Urothelium cell line (cell line): Measurements from ENCODE around the gene CORO7.

Source experiments
- DNase-seq: peaks from one replicate; pipeline ENCODE4 v3.0.0; 2011; ENCODE audit warnings: low spot score, mixed read lengths
- FAIRE-seq: peaks from 2 replicates; lab custom pipeline; 2011; peaks lifted over from hg19 to GRCh38; lab: Jason Lieb, UNC

The CORO7 gene

DNA sequence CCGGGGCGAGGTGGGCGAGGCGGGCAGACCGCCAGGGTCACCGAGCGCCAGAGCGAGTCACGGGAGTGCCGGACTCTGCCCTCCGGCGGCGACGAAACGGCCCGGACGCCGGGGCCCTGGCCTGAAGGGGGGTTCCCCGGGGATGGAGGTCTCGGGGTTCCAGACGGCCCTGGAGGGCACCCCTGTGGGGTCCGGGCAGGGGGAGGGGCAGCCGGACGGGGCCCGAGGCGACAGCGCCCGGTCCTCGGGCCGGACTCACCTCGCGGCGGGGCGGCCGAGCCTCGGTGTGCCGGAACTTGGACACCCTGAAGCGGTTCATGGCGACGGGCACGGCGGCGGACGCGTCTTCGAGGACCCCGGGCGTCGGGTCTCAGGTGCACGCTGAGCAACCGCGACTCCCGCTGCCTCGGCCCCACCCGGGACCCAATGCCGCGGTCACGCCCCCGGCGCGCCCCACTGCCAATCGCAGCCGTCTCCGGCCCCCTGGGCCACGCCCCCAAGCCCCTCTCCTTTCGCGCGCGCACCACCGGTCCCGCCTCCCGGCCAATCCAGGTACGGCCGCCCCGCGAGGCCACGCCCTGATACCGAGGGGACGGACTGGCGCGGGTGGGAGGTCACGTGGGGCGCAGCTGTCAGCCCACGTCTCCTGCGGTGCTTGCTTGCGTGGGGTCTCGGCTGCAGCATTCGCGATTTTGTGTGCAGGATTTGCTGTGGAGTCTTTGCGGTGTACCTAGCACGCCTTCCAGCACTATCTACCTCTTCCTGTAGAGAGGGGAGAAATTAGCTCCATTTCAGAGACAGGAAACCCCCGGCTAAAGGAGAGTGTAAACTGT lies at the start of gene CORO7:
Gene CORO7, minus strand, starts transcription at position 397 of the 833 bp plus-strand sequence. Its CDS starts 78 bp downstream, at position 319.
- peak; percentile 97 for FAIRE-seq
- peak; percentile 99 for DNase-seq

GRCh38 chr16:4463522-4464163 lies 47.2 kb upstream of the CORO7 start:
- FAIRE-seq, result no peak
- peak; percentile 20 for DNase-seq

DNA sequence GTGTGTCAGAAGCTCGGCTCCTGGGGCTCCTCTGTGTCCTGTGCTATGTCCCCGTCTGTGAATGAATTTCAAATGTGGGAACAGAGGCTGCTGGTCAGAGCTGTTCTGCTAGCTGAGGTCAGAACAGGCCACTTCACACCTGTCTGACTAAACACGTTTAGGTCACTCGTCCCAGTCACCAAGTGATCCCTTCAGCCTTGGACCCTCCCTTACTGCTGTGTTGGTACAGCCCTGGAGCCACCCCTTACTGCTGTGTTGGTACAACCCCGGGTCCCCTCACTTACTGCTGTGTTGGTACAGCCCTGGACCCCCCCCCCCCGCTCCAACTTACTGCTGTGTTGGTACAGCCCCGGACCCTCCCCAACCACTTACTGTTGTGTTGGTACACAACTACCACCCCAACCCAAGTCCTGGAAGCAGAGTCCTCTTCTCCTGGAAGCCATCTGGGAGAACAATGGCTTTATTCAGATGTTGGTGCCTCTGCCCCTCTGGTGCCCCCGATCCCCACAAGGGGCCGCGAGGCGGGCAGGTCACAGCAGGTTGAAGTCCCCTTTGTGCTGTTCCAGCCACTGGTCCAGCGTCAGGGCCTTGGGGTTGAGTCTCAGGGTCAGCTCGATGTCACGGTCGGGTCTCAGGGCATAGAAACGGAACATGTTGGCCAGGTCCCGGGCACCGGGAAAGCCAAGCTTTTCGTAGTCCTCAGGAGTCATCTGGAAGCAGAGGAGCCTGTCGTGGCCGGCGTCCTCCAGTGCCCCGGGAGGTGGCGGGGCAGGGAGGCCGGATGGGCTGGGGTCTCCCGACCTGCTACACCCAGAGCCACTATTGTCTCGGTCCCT lies 45.1 kb upstream of the CORO7 start:
- FAIRE-seq (no peak), DNase-seq (no peak)

GRCh38 chr16:4460936-4461249 lies 44.5 kb upstream of the CORO7 start:
- FAIRE-seq (no peak), DNase-seq (no peak)

GRCh38 chr16:4455951-4456350 lies 39.6 kb upstream of the CORO7 start:
- FAIRE-seq (no peak), DNase-seq (no peak)

GRCh38 chr16:4455081-4455480 lies 38.7 kb upstream of the CORO7 start:
- DNase-seq (no peak), FAIRE-seq (no peak)

GRCh38 chr16:4454623-4455022 lies 38.2 kb upstream of the CORO7 start:
- DNase-seq (peak; percentile 20), FAIRE-seq (no peak)

DNA sequence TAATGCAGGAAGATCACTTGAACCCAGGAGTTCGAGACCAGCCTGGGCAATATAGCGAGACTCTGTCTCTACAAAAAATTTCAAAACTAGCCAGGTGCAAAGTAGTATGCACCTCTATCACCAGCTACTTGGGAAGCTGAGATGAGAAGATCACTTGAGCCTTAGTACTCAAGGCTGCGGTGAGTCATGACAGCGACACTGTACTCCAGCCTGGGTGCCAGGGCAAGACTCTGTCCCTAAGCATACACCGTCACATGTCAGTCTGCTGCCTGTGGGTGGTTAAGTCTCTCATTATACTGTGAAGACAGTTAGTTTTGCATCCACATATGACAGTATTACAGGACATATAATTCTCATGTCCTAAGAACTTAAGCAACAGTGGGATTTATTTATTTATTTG lies 36.3 kb upstream of the CORO7 start:
- no peak for DNase-seq
- peak; percentile 50 for FAIRE-seq

GRCh38 chr16:4450931-4451519 lies 34.6 kb upstream of the CORO7 start:
- no peak for DNase-seq
- FAIRE-seq, result no peak

DNA sequence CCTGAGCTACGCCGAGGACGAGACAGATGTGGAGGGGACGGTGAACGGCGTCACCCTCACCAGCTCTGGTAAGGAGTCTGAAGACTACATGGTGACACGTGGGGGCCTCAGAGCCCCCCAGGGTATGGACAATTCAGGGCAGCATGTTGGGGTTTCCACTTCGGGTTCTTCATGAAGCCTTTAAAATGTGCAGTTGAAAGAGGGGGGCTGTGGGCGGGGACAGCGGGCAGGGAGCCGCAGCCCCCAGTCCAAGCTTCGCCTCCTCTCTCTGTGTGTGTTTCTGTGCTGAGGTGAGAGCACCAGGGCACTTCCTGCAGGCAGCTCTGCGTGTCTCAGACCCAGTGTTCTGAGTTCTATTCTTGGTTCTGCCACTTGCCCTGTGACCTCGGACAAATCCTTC lies 34.0 kb upstream of the CORO7 start:
- DNase-seq, result no peak
- no peak for FAIRE-seq

DNA sequence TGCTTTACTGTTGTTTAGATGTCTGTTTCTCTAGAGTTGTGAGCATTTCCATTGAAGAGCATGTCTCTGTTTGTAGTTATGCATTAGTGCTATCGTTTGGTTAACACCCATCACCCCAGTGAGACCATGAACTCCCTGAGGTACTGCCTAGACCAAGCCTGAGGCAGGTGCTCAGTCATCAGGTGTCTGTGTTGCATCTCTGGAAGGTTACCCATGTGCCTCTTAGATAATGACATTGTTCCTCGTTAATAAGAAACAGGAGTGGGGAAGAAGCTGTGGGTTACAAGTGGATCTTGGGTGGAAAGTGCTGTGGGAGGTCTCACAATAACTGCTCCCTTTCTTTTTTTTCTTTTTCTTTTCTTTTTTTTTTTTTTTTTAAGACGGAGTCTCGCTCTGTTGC lies 27.6 kb upstream of the CORO7 start:
- DNase-seq (no peak), FAIRE-seq (no peak)

DNA sequence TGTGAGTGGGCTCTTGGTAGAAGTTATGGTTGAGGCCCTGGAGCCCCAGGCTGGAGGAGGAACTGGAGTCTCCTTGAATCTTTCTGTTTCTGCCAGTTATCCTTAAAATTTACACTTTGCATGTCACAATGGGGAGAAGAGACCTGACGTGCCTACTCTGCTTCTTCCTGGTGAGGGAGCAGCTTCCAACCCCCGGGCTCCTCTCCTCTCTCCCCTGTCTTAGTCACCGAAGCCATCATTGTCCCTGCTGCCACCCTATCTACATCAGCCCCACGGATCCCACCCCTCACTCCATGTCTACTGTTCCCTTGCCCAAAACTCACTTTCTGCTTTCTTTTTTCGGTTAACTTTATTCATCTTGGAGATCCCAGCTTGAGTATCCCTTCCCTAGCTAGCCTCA lies 26.9 kb upstream of the CORO7 start:
- DNase-seq (no peak), FAIRE-seq (no peak)

DNA sequence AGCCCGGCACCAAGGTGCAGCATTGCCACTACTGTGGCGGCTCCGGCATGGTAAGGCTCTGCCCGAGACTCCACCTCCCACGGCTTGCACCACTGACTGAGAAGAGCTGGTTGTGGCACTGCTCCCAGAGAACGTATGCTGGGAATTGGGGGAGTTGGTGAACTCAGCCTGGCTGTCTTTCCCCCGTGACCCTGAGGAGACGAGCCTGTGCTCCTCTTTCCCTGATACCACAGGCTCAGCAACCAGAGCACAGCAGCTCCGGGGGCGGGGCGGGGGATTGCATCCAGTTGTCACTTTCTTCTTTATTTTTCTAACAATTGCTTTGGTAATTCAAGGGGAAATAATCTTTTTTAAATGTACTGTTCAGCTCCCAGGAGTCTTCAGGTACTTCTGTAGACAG lies 26.0 kb upstream of the CORO7 start:
- DNase-seq, result no peak
- FAIRE-seq, result no peak

- FAIRE-seq, result no peak
- no peak for DNase-seq
Measured at GRCh38 chr16:4437366-4437765, 21.0 kb upstream of the CORO7 start.

- FAIRE-seq (no peak), DNase-seq (no peak)
Measured at GRCh38 chr16:4435337-4436067, 19.1 kb upstream of the CORO7 start.

DNA sequence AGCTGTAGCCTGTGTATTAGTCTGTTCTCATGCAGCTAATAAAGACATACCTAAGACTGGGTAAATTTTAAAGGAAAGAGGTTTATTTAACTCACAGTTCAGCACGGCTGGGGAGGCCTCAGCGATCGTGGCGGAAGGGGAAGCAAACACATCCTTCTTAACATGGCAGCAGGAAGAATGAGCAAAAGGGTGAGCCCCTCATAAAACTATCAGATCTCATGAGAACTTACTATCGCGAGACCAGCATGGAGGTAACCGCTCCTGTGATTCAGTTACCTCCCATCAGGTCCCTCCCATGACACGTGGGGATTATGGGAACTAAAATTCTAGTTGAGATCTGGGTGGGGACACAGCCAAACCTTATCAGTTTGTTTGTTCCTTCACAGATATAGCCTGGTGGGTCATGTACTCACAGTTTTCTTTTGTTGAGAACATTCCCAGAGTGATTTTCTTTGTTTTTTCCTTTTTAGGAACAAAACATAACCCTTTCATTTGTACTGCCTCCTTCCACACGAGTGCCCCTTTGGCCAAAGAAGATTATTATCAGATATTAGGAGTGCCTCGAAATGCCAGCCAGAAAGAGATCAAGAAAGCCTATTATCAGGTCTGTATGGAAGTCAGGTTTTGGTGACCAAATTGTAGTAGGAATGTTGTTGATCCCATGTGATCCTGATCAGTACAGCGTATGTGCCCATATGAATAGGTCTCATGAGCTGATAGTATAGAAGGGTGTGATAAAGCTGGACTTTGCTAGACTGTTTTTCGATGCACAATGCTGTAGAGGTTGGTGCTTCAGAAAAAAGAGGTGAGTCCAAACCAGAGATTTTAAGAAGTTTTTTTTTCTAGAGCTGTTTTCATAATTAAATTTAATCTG lies 17.8 kb upstream of the CORO7 start:
- DNase-seq, result no peak
- no peak for FAIRE-seq

GRCh38 chr16:4433228-4433627 lies 16.8 kb upstream of the CORO7 start:
- FAIRE-seq, result no peak

GRCh38 chr16:4431023-4431422 lies 14.6 kb upstream of the CORO7 start:
- FAIRE-seq, result no peak
- DNase-seq, result no peak

More at GRCh38 chr16:4433228-4433627, 16.8 kb upstream of the CORO7 start:
- DNase-seq, result no peak

- DNase-seq (no peak), FAIRE-seq (no peak)
Measured at GRCh38 chr16:4428500-4428899, 12.1 kb upstream of the CORO7 start.
